Subcutaneous adipose tissue (tissue), 4 donors: ENCODE measurements around the gene CACNG3. TPM values are rescaled to one million over a fixed set of nuclear protein-coding genes. Genes with fewer than 3 reads are reported as not detected.

Experiments
- CTCF ChIP-seq: fragments of 450-650 bp; IDR thresholded peaks from one replicate; pipeline ENCODE4 v1.5.1; 2016; ENCODE audit warnings: low read depth, mild to moderate bottlenecking, control low read depth, antibody characterized with exemption, moderate library complexity
- total RNA-seq, 4 donors: library from RNA; depleted of rRNA; stranded (reverse); fragments of >200 nt; gene quantifications; one replicate each; pipeline ENCODE4 v1.1.0, GENCODE V29; 2016

CACNG3 gene
- total RNA-seq, 4 donors from 2014 or later: not detected

GRCh38 chr16:24257958-24258357 lies 1.8 kb downstream of the CACNG3 start:
- TF ChIP-seq CTCF: no peak

- TF ChIP-seq CTCF: no peak
Measured at GRCh38 chr16:24258791-24259190, 2.7 kb downstream of the CACNG3 start.

- no peak for TF ChIP-seq CTCF
Measured at GRCh38 chr16:24262816-24263215, 6.7 kb downstream of the CACNG3 start.

- TF ChIP-seq CTCF: no peak
Measured at GRCh38 chr16:24270721-24271442, 14.7 kb downstream of the CACNG3 start.

- TF ChIP-seq CTCF: no peak
Measured at GRCh38 chr16:24272379-24272778, 16.2 kb downstream of the CACNG3 start.

- no peak for TF ChIP-seq CTCF
Measured at GRCh38 chr16:24273508-24274182, 17.5 kb downstream of the CACNG3 start.

GRCh38 chr16:24275413-24275812 lies 19.3 kb downstream of the CACNG3 start:
- no peak for TF ChIP-seq CTCF
